ENCODE results near the gene MTIF3. TPM values are rescaled to one million over a fixed set of nuclear protein-coding genes. Genes with fewer than 3 reads are reported as not detected.

Gene MTIF3
- total RNA-seq, 1 experiment from 2014 or later = 26.9 TPM

DNA sequence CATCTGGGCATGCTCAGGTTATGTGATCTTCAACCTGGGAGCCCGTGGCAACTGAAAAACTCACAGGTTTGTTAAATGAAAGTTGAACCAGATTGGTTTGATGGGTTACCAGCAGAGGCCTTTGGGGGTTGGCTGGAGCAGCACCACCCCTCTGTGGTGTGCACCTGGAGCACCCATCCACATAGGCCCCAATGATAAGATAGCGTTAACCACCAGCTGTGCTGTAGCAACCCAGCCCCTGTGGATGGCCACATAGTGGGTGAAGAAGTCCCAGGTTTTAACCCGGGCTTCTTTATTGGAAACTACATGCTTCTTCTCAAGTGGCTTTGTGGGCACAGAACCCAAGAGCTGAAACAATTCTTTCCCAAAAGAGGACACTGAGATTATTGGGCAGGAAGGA is 22.6 kb upstream of the MTIF3 start:
- DNase-seq (ENCODE audit: low read depth in 1 of 2, low spot score in 2 of 2) = no peak
- no peaks in the 10 kb centered on the region for H3K4me1 ChIP-seq (replicated peaks)
- no peaks in the 10 kb centered on the region for H3K27me3 ChIP-seq (replicated peaks)
- H3K36me3 ChIP-seq = no peaks in the 10 kb centered on the region
- H3K27ac ChIP-seq = no peak overlapping the region
- H3K9me3 ChIP-seq (replicated peaks) = no peaks in the 10 kb centered on the region
- no peak overlapping the region for H3K4me3 ChIP-seq

DNA sequence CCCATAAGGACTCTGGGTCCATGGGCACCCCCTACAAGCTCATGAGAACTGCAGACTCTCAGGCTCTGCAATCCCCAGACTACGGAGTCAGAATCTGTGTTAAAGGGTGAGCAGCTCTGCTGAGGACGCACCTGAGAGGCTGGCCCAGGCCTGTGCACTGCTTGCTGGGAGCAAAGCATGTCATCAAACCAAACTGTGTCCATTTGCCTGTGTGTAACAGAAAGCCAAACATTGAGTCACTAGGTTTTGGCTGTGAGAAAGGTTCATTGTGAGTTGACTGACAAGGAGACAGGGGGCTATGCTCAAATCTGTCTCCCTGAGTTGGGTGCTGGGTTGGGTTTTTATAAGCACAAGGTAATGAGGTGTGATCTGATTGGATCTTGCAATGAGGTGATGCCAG is 22.1 kb upstream of the MTIF3 start:
- no peak overlapping the region for H3K4me3 ChIP-seq

DNA sequence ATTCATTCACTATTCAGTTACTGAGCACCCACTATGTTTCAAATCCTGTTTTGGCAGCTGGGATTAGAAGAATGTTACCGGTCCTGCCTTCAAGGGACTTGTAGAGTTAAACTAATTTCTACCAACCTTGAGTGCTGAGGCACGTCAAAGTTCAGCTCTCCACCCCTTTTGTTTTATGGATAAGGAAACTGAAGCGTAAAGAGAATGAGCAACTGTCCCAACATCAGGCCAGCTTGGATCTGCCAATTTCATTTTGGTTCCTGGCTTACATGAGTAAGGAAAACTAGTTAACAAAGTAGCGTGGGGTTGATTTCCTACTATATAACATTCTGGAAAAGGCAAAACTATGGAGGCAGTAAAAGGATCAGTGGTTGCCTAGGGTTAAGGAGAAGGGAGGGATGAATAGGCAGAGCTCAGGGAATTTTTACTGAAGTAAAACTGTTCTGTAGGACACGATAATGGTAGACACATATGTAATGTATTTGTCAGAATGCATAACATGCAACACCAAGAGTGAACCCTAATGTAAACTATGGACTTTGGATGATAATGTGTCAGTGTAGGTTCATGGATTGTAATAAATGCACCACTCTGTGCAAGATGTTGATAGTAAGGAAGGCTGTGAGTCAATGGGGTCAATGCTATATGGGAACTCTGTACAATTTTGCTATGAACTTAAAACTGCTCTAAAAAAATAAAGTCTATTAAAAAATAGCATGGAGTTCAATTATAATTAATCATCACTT is 19.9 kb upstream of the MTIF3 start:
- Histone ChIP-seq H3K4me1 (replicated peaks) (no peaks in the 10 kb centered on the region), H3K36me3 (no peaks in the 10 kb centered on the region), H3K27ac (no peak overlapping the region), H3K4me3 (no peak overlapping the region), H3K9me3 (replicated peaks) (no peaks in the 10 kb centered on the region), H3K27me3 (replicated peaks) (no peaks in the 10 kb centered on the region)
- DNase-seq (ENCODE audit: low read depth in 1 of 2, low spot score in 2 of 2) = no peak

More for the DNA sequence above, 22.1 kb upstream of the MTIF3 start:
- Histone ChIP-seq H3K27me3 (replicated peaks) (no peaks in the 10 kb centered on the region), H3K4me1 (replicated peaks) (no peaks in the 10 kb centered on the region), H3K27ac (no peak overlapping the region), H3K9me3 (replicated peaks) (no peaks in the 10 kb centered on the region), H3K36me3 (no peaks in the 10 kb centered on the region)
- no peak for DNase-seq (ENCODE audit: low read depth in 1 of 2, low spot score in 2 of 2)

DNA sequence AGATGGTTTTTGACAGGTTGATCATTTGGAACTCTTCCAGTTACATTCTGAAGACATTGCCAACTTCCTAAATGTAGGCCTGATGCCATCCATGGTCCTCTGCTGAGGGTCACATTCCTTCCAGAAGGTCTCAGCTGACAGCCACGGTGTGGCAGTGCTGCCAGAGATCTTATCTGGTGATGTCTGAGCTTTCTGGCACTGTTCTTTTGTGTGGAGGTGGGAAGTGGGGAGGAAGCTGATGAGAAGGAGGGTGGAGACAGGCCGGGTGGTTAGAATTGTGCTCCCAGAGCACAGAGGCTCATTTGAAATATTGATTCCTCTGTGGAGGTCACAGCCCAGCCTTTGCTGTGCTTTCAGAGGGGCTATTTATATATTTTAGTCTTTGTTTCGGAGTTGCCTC is 16.1 kb upstream of the MTIF3 start:
- H3K4me1 ChIP-seq (replicated peaks) = no peaks in the 10 kb centered on the region
- H3K36me3 ChIP-seq = no peaks in the 10 kb centered on the region
- no peak for DNase-seq (ENCODE audit: low read depth in 1 of 2, low spot score in 2 of 2)
- no peaks in the 10 kb centered on the region for H3K27me3 ChIP-seq (replicated peaks)
- no peaks in the 10 kb centered on the region for H3K9me3 ChIP-seq (replicated peaks)
- no peak overlapping the region for H3K4me3 ChIP-seq
- no peak overlapping the region for H3K27ac ChIP-seq

DNA sequence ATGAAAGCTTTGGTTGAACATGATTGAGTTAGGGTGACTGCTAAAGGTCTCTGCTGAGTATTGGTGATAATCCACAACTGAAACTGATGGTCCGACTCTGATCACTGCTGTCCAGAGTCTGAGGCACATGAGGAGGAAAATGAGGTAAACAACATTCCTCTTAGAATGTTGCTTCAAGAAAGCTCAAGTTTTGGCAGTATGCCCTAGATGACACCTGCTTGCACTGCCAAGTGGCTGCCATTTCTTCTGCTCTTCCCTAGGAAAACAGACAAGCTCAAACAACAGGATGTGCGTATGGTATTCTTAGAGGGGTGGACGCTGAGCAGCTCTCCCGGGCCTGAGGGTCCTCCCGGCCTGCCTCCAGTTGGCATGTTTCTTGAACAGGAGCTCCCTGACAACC is 15.2 kb upstream of the MTIF3 start:
- H3K9me3 ChIP-seq (replicated peaks) = no peaks in the 10 kb centered on the region
- no peak overlapping the region for H3K4me3 ChIP-seq
- DNase-seq (ENCODE audit: low read depth in 1 of 2, low spot score in 2 of 2) = no peak
- H3K4me1 ChIP-seq (replicated peaks) = no peaks in the 10 kb centered on the region
- no peaks in the 10 kb centered on the region for H3K27me3 ChIP-seq (replicated peaks)
- no peak overlapping the region for H3K27ac ChIP-seq
- no peaks in the 10 kb centered on the region for H3K36me3 ChIP-seq

DNA sequence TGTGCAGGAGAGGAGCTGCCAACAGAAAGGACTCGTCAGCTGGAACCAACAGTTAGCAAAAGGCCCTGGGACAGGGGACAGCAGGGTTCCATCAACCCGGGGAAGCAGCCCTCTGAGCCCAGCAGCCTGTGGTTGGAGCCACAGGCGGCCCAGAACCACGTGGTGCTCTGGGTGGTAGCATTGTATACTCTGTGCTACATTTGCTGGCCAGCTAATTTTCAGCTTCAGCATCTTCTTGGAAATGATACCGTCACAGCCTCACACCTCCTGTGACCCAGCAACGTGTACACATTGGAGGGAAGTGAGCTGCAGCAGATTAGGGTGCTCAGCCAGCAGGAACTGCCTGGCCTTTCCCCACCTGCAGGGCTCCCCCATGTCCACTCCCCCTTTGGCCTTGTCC is 13.1 kb upstream of the MTIF3 start:
- H3K9me3 ChIP-seq (replicated peaks) = no peaks in the 10 kb centered on the region

DNA sequence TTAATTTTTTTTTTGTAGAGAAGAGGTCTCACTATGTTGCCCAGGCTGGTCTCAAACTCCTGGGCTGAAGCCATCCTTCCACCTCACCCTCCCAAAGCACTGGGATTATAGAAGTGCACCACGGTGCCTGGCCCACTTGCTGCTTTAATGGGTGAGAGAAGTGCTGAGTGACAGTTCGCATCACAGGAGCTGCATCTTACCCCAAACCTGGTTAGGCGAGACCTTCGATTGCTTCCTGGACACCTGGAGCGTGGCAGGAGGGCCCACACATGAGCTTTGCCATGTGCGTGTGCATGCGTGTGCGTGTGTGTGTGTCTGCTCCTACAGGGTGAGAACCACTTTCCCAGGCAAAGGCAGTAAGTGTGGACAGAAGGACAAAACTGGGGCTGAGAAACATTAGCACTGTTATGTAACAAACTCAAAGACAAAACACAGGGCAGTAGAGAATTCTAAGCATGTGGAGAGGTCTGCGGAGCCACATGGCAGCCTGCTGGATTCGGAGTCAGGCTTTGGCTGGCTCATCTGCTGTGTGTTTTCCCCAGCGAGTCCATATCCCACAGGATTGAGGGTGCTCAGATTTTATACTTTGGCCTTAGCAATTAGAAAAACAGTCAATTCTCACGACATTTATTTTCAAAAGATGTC is 11.7 kb upstream of the MTIF3 start:
- Histone ChIP-seq H3K4me1 (replicated peaks) (no peaks in the 10 kb centered on the region), H3K9me3 (replicated peaks) (no peaks in the 10 kb centered on the region), H3K27me3 (replicated peaks) (no peaks in the 10 kb centered on the region), H3K36me3 (no peaks in the 10 kb centered on the region), H3K27ac (no peak overlapping the region), H3K4me3 (no peak overlapping the region)
- no peak for DNase-seq (ENCODE audit: low read depth in 1 of 2, low spot score in 2 of 2)

More for the DNA sequence above, 13.1 kb upstream of the MTIF3 start:
- Histone ChIP-seq H3K36me3 (no peaks in the 10 kb centered on the region), H3K27ac (no peak overlapping the region), H3K27me3 (replicated peaks) (no peaks in the 10 kb centered on the region), H3K4me1 (replicated peaks) (no peaks in the 10 kb centered on the region), H3K4me3 (no peak overlapping the region)
- DNase-seq (ENCODE audit: low read depth in 1 of 2, low spot score in 2 of 2) = no peak

DNA sequence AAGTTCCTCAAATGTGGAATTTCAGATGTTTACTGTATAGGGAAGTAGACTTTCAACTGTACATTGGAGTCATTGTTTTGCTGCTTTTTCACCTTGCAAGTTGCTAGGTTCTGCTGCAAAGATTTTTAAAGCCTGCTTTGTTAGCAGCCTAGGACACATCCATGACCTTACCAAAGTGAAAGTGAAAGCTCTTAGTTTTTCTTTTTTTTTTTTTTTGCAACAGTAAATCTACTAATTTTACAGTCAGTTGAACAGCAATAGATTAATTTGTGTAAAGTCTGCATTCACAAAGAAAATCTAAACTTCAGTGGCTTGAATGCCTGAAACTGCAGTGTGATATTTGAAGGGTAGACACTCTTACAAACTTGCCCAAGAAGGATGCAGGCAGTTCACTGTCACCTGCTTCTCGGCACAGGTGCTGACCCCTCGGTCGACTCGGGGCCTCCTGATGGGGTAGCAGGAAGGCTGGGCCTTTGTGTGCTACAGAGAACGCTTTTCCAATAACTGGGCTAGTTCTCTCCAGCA is 5.0 kb upstream of the MTIF3 start:
- no peak overlapping the region for H3K4me3 ChIP-seq

DNA sequence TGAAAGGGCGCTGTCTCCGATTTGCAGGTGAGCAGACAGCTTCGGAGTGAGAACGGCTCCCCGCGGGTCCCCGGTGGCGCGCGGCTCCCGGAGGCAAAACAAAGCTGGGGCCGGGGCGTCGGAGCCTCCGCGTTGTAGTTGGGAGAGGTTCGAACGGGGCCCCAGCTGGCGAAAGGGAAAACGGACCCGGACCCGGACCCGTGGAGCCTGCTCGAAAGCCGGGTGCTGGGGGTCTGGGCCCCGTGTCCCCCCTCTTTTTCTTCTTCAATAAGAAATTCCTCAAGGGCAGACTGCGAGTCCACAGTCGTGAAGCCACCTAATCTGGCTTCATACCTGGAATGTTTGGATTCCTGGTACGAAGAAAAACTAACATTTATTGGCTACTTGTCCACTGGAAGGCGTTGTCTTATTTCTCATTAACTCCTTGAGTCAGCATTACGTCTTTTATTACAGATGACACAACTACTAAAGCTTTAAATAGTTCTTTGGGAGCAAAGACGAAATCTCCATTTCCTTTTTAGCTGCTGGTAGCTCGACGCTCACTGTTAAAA is 632 bp upstream of the MTIF3 start:
- H3K4me3 ChIP-seq = peak overlapping the region; percentile 83
- no peaks in the 10 kb centered on the region for H3K36me3 ChIP-seq
- H3K27me3 ChIP-seq (replicated peaks) = no peaks in the 10 kb centered on the region
- no peak for DNase-seq (ENCODE audit: low read depth in 1 of 2, low spot score in 2 of 2)
- no peaks in the 10 kb centered on the region for H3K9me3 ChIP-seq (replicated peaks)
- no peak overlapping the region for H3K27ac ChIP-seq
- peaks cover 13% of the 10 kb centered on the region; the same call in 1 of the 2 replicates for H3K4me1 ChIP-seq (replicated peaks)

More for the DNA sequence above, 5.0 kb upstream of the MTIF3 start:
- Histone ChIP-seq H3K27ac (no peak overlapping the region), H3K36me3 (no peaks in the 10 kb centered on the region), H3K4me1 (replicated peaks) (peaks cover 6% of the 10 kb centered on the region; the same call in 1 of the 2 replicates), H3K9me3 (replicated peaks) (no peaks in the 10 kb centered on the region), H3K27me3 (replicated peaks) (no peaks in the 10 kb centered on the region)
- no peak for DNase-seq (ENCODE audit: low read depth in 1 of 2, low spot score in 2 of 2)

DNA sequence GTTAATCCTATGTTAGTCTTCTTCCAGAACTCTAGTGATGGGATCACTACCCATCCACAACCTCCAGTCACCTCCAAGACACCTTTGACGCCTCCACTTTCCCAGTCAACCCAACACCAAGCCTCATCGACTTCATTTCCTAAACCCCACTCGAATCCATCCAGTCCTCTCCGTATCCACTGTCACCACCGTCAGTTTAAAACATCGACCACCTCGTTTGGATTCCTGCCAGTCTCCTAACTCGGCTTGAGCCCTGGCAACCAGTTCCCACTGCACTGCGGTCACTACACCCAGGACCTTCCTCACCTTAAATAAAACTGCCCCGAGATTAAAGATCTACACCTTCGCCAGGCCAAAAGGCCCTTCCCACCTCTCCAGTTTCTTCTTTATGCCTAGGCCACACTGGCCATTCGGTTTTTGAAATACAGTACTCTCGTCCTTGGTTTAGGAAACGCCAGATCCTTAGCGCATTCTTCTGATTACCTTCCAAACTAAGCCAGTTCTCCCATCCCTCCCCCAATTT is 1.2 kb downstream of the MTIF3 start:
- Histone ChIP-seq H3K9me3 (replicated peaks) (no peaks in the 10 kb centered on the region), H3K4me1 (replicated peaks) (peaks cover 13% of the 10 kb centered on the region; the same call in 1 of the 2 replicates), H3K27me3 (replicated peaks) (no peaks in the 10 kb centered on the region), H3K36me3 (no peaks in the 10 kb centered on the region), H3K27ac (no peak overlapping the region; the same call in 1 of the 2 replicates), H3K4me3 (peak overlapping the region; percentile 83)
- DNase-seq (ENCODE audit: low read depth in 1 of 2, low spot score in 2 of 2) = no peak

DNA sequence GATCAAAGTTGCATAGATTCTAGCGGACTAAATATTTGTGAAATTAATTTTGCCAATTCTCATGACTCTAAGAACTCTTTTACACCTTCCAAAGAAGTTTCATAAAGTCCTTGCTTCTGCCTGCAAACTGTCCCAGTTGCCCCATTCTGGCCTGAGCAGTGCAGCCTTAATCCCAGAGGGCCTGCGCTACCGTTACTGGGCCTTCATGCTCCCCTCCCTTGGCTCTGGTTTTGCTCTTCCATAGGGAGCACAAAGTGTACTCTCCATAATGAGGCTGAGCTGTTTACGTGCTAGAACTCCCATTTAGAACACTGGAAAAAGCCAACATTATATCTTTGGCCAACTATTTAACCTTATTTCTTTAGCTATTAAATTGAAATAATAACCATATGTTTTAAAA is 2.1 kb downstream of the MTIF3 start:
- Histone ChIP-seq H3K4me1 (replicated peaks) (peaks cover 13% of the 10 kb centered on the region; the same call in 1 of the 2 replicates), H3K4me3 (no peak overlapping the region), H3K36me3 (no peaks in the 10 kb centered on the region), H3K27me3 (replicated peaks) (no peaks in the 10 kb centered on the region), H3K27ac (no peak overlapping the region), H3K9me3 (replicated peaks) (no peaks in the 10 kb centered on the region)
- no peak for DNase-seq (ENCODE audit: low read depth in 1 of 2, low spot score in 2 of 2)

DNA sequence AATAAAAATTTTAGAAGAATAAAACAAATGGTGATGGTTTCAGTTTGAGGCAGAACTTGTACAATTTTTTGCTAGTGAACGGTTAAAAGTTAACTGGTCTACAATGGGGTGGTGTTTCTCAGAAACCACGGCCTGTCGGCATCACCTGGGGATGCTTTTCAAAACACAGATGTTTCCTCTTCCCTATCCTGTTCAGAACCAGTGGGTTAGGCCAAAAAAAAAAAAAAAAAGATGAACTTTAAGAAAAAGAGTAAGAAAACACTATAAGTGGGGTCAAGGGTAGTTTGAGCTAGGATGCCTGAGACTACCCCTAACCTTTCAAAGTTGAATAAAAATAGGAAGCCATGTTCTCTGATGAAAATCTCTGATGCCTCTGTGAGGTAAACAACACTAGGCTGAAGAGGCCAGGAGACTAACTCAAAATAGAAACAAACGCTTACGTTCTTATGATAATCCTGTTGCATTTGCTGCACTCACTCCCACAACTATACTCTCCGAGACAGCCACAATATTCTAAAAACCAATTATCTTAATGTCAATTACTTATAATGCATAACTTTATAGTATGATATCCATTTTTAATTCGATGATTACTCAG is 3.3 kb downstream of the MTIF3 start:
- Histone ChIP-seq H3K4me1 (replicated peaks) (peaks cover 13% of the 10 kb centered on the region; the same call in 1 of the 2 replicates), H3K9me3 (replicated peaks) (no peaks in the 10 kb centered on the region), H3K36me3 (no peaks in the 10 kb centered on the region), H3K4me3 (no peak overlapping the region), H3K27me3 (replicated peaks) (no peaks in the 10 kb centered on the region), H3K27ac (no peak overlapping the region)
- DNase-seq (ENCODE audit: low read depth in 1 of 2, low spot score in 2 of 2) = no peak

DNA sequence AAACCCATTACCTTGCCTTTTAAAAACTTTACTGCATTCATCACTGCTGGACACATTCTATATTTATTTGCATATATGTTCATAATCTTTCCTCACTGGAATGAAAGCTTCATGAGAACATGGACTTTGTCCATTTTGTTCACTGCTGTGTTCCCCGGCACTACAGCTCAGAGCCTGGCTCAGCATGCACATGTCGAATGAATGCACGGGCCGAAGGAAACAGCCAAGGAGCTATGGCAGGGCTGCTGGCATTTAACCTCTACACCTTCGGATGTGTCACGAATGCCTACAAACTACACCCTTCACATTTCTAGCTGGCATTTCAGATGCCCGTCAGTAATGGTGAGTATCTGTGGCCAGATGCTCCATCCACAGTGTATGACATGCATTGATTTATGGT is 7.6 kb downstream of the MTIF3 start:
- Histone ChIP-seq H3K4me1 (replicated peaks) (no peaks in the 10 kb centered on the region), H3K4me3 (no peak overlapping the region), H3K9me3 (replicated peaks) (no peaks in the 10 kb centered on the region), H3K36me3 (no peaks in the 10 kb centered on the region), H3K27ac (no peak overlapping the region), H3K27me3 (replicated peaks) (no peaks in the 10 kb centered on the region)
- no peak for DNase-seq (ENCODE audit: low read depth in 1 of 2, low spot score in 2 of 2)

All from SJSA1 (cell line).